ENCODE data around the gene MYO1D.

DNA sequence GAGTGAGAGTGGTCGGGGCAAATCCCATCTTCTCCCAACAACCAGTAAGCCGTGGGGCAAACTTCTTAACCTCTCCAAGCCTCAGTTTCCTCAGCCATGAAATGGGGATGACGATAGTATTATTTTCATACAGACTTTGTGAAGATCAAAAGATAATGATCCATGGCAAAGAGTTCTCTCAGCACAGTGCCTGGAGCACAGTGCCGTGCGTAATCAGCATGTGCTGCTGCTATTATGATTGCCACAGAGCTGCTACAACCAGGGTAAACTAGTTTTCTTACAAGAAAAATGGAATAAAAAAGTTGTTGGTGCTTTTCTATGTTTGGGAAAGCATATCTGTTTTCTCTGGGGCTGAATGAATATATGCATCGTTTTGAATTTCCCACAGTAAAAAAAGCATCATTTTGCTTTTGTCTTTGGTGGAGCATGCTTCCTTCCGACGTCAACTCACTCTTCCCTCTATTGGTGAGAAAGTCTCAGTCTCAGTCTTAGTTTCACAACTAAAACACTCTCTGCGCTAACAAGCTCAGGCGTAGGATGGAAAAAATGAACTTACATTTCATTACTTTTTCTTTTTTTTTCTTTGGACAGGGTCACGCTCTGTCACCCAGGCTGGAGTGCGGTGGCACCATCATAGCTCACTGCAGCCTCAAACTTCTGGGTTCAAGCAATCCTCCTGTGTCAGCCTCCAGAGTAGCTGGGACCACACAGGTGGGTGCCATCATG lies 352.9 kb downstream of the MYO1D start:
- TF ChIP-seq, protein P1, sequence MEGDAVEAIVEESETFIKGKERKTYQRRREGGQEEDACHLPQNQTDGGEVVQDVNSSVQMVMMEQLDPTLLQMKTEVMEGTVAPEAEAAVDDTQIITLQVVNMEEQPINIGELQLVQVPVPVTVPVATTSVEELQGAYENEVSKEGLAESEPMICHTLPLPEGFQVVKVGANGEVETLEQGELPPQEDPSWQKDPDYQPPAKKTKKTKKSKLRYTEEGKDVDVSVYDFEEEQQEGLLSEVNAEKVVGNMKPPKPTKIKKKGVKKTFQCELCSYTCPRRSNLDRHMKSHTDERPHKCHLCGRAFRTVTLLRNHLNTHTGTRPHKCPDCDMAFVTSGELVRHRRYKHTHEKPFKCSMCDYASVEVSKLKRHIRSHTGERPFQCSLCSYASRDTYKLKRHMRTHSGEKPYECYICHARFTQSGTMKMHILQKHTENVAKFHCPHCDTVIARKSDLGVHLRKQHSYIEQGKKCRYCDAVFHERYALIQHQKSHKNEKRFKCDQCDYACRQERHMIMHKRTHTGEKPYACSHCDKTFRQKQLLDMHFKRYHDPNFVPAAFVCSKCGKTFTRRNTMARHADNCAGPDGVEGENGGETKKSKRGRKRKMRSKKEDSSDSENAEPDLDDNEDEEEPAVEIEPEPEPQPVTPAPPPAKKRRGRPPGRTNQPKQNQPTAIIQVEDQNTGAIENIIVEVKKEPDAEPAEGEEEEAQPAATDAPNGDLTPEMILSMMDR (IDR thresholded peaks at IDR 0.05): no peak
- no peak for TF ChIP-seq POLR2A (IDR thresholded peaks at IDR 0.05)

All from adrenal gland (tissue), 5 donors.